ENCODE data around the gene KERA.

The KERA gene

DNA sequence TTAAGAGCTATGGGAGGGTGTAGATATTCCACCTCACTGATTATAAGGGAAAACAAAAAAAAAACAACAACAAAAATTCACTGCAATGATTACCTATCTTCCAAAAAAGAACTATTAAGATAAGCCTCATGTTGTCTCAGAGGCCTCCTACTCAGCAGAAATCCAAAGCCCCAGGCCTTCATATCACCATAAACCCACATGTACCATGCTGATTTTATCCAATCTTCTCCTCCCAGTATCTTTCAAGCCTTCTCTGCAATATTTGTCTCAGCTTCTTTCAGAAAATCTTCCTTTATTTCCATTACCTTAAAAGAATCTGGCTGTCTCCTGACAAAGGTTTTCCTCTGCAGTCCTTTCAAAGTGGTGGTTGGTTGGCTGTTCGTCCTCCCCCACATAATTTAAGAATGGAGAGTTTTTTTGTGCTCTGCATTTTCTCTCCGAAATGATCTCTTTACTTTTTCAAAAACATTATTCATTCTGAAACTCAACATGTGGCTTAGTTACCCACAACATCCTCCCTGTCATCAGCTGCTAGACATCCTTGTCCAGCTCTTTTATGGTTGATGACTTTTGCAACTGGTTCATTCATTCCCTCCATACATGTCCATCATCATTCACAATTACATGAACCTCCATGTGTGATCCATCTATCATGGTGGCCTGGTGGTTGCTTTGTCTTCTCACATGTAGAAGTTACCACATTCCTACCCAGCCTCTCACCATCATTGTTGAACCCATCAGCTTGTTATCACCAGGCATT is 50.1 kb downstream of the KERA start:
- DNase-seq: no peak

DNA sequence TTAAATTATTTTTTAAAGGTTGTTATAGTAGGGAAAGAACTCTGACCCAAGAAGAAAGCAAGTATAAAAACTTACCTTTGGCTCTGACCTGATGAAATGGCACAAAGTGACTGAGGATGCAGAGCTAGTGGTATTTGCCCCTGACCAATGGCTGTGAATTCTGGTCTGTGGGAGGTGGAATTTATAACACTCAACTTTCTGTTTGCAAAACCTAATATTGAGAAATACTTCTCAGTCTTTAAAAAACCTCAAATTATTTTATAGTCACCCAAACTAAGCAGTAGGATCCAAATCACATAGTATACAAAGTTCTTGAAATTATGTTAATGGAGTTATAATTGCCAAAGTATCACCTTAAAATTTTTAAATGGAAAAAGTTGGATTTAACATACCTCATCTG is 53.0 kb downstream of the KERA start, which contains the start of gene EPYC:
TSS of gene EPYC (minus strand) at position 101 of the 400 bp plus-strand sequence. CDS start 2,407 bp downstream, outside the sequence.
- no peak for DNase-seq

- DNase-seq: no peak
Observed at GRCh38 chr12:91003737-91004136, 54.1 kb downstream of the KERA start.

GRCh38 chr12:91001306-91001705 is 56.5 kb downstream of the KERA start:
- DNase-seq: no peak
